ENCODE data around the gene MLYCD. TPM values are rescaled to one million over a fixed set of nuclear protein-coding genes. Genes with fewer than 3 reads are reported as not detected.

MLYCD gene
- total RNA-seq, 1 experiment from 2014 or later: 2.2 TPM

DNA sequence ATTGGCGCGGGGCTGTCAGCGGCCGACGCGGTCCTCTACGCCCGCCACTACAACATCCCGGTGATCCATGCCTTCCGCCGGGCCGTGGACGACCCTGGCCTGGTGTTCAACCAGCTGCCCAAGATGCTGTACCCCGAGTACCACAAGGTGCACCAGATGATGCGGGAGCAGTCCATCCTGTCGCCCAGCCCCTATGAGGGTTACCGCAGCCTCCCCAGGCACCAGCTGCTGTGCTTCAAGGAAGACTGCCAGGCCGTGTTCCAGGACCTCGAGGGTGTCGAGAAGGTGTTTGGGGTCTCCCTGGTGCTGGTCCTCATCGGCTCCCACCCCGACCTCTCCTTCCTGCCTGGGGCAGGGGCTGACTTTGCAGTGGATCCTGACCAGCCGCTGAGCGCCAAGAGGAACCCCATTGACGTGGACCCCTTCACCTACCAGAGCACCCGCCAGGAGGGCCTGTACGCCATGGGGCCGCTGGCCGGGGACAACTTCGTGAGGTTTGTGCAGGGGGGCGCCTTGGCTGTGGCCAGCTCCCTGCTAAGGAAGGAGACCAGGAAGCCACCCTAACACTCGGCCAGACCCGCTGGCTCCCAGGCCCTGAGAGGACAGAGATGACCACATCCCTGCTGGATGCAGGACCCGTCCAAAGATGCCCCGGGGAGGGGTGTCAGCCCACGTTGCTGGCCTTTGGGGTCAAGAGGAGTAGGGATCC lies 66.7 kb downstream of the MLYCD start:
- Histone ChIP-seq H3K36me3 (peaks cover 32% of the 10 kb centered on the region), H3K4me1 (replicated peaks) (peaks cover 2% of the 10 kb centered on the region; the same call in 1 of the 2 replicates), H3K9me3 (replicated peaks) (no peaks in the 10 kb centered on the region), H3K27me3 (replicated peaks) (peaks cover 13% of the 10 kb centered on the region), H3K27ac (no peak overlapping the region), H3K4me3 (no peak overlapping the region)
- DNase-seq (ENCODE audit: low read depth in 1 of 2, low spot score in 2 of 2): no peak

DNA sequence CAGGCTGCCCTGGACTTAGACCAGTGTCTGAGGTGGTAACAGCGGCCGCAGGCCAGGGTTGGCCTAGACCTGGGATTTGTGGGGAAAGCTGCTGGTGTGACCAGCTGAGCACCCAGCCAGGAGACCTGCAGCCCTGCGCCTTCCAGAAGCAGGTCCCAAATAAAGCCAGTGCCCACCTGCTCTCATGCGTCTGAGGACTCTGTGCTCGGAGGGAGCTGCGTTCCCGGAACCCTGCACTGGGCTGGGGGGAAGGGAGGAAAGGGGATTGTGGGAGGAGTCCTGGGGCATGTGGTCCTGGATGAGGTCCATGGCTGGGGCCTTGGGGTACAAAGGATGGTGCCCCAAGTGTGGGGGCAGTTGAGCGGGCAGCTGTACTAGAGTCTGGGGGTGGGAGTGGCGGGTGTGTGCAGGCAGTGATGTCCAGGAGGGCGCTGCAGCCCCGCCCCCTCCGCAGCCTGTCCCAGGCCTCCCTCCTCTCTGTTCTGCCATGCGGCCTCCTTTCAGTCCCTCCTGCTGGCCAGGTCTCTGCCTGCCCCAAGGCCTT lies 67.3 kb downstream of the MLYCD start:
- Histone ChIP-seq H3K27ac (no peak overlapping the region), H3K36me3 (peaks cover 26% of the 10 kb centered on the region), H3K4me1 (replicated peaks) (peaks cover 2% of the 10 kb centered on the region; the same call in 1 of the 2 replicates), H3K4me3 (no peak overlapping the region), H3K27me3 (replicated peaks) (peaks cover 13% of the 10 kb centered on the region), H3K9me3 (replicated peaks) (no peaks in the 10 kb centered on the region)
- no peak for DNase-seq (ENCODE audit: low read depth in 1 of 2, low spot score in 2 of 2)

GRCh38 chr16:83967091-83967490 lies 68.2 kb downstream of the MLYCD start:
- no peak for DNase-seq (ENCODE audit: low read depth in 1 of 2, low spot score in 2 of 2)
- H3K36me3 ChIP-seq: peaks cover 21% of the 10 kb centered on the region
- H3K4me3 ChIP-seq: no peak overlapping the region
- no peak overlapping the region for H3K27ac ChIP-seq
- H3K4me1 ChIP-seq (replicated peaks): peaks cover 2% of the 10 kb centered on the region; the same call in 1 of the 2 replicates
- H3K9me3 ChIP-seq (replicated peaks): no peaks in the 10 kb centered on the region
- peaks cover 13% of the 10 kb centered on the region for H3K27me3 ChIP-seq (replicated peaks)

DNA sequence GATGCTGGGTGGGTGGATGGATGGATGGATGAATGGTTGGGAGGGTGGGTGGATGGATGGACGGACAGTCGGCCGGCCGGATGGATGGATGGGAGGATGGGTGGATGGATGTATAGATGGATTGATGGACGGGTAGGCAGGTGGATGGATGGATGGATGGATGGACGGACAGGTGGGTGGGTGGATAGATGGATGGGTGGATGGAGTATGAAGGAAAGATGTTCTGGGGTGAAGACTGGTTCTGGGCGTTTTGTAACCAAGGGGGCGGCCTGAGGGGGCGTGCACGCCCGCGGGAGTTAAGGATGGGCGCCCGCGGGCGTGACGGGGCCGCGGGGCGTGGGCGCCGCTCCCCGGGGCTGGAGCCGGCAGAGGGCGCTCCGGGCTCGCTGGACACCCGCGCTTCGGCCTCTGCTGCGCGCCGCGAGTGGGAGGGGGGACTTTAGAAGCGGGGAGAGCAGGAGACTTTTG lies 69.0 kb downstream of the MLYCD start, which contains the start of gene NECAB2:
NECAB2 (plus strand) TSS at position 407 of the 468 bp plus-strand sequence. CDS start 405 bp downstream, outside the sequence.
- no peak for DNase-seq (ENCODE audit: low read depth in 1 of 2, low spot score in 2 of 2)
- Histone ChIP-seq H3K27ac (no peak within 1 kb of the TSS), H3K4me1 (replicated peaks) (peaks cover 2% of the 10 kb centered on the region; the same call in 1 of the 2 replicates), H3K36me3 (peaks cover 15% of the 10 kb centered on the region), H3K4me3 (no peak within 1 kb of the TSS), H3K27me3 (replicated peaks) (peaks cover 13% of the 10 kb centered on the region), H3K9me3 (replicated peaks) (no peaks in the 10 kb centered on the region)

GRCh38 chr16:83968306-83968851 lies 69.5 kb downstream of the MLYCD start:
- DNase-seq (ENCODE audit: low read depth in 1 of 2, low spot score in 2 of 2): no peak
- peaks cover 12% of the 10 kb centered on the region for H3K36me3 ChIP-seq
- H3K27me3 ChIP-seq (replicated peaks): peaks cover 13% of the 10 kb centered on the region
- no peak overlapping the region for H3K4me3 ChIP-seq
- H3K27ac ChIP-seq: no peak overlapping the region
- no peaks in the 10 kb centered on the region for H3K9me3 ChIP-seq (replicated peaks)
- peaks cover 2% of the 10 kb centered on the region; the same call in 1 of the 2 replicates for H3K4me1 ChIP-seq (replicated peaks)

DNA sequence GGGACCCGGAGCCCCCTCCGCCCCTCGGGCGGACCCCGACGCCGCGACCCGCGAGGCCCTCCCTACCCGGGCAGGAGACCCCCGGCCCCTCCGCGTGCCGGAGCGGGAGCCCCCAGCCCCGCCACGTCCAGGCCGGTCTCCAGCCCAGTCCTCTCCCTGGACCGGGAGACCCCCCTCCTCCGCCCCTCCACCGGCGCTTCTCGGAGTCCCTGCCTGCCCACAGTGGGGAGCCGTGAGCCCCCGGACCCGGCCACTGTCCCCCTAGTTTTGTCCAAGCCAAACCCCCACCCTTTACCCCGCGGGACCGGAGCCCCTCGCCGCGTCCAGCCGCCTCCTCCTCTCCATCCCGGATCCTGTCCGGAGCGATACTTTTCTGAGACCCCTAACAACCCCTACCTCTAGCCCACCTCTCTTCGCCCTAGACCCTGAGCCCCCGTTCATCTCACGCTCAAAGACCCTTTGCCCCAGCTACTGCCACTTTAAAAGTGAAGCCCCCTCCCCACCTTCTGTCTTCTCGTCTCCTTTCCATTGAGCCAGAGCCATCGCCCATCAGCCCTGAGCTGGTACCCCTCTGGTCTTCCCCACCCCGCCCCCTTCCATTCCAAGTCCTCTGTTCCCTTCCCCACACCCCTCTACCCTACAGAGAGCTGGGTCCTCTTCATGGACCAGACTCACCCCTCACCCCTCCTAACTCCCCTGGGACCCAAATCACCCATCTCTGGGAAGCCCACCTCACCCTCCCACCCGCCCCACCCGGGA lies 70.2 kb downstream of the MLYCD start:
- no peak overlapping the region for H3K27ac ChIP-seq
- no peaks in the 10 kb centered on the region for H3K9me3 ChIP-seq (replicated peaks)
- peaks cover 2% of the 10 kb centered on the region; the same call in 1 of the 2 replicates for H3K4me1 ChIP-seq (replicated peaks)
- DNase-seq (ENCODE audit: low read depth in 1 of 2, low spot score in 2 of 2): no peak
- H3K36me3 ChIP-seq: peaks cover 7% of the 10 kb centered on the region; the same call in 1 of the 2 replicates
- H3K27me3 ChIP-seq (replicated peaks): peaks cover 15% of the 10 kb centered on the region
- no peak overlapping the region for H3K4me3 ChIP-seq

DNA sequence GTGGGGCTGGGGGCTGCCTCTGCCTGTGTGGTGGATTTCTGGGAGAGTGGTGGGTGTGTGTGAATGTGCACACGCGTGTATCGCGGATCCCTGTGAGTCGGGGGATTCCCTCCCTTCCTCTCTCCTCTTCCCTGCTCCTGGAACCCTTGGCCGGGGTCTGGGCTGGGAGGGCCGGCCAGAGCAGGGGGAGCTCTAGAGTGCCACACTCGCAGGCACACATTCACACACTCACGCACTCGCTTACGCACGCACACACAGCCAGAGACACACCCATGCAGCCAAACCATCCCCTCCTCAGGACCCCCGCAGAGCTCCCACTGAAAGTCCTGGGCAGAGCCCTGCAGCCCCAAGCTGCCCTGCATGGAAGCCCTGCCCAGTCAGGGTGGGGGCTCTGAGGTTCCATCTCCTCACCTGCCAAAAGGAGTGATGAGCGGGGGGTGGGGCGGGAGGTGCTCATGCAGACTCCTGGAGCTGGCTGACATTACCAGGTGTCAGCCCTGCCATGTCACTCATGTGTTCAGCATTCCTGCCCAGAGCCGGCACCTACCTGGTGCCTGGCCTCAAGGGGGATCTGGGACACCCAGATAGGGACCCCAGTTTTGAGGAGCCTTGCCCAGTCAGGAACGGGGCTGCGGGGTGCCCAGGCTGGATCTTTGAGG lies 71.0 kb downstream of the MLYCD start:
- Histone ChIP-seq H3K36me3 (peaks cover 4% of the 10 kb centered on the region; the same call in 1 of the 2 replicates), H3K27me3 (replicated peaks) (peaks cover 15% of the 10 kb centered on the region), H3K27ac (no peak overlapping the region), H3K4me1 (replicated peaks) (peaks cover 2% of the 10 kb centered on the region; the same call in 1 of the 2 replicates), H3K9me3 (replicated peaks) (no peaks in the 10 kb centered on the region), H3K4me3 (no peak overlapping the region)
- DNase-seq (ENCODE audit: low read depth in 1 of 2, low spot score in 2 of 2): no peak

DNA sequence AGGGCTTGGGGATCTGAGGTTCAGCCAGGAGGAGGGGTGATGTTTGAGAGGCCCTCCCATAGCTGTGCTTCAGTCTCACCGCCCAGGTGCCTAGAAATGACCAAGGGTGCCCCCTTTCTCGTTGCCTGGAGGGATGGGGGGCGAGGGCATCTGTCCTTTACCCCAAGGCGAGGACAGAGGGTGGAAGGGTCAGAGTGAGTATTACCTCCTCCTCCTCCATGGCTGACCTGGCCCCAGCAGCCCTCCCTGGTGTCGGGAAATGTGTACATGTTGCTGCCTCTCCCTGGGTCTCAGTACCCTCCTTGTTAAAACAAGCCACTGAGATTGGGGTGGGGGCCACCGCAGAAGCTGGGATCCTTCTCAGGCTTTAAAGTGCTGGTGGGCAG lies 71.5 kb downstream of the MLYCD start:
- H3K36me3 ChIP-seq: peaks cover 3% of the 10 kb centered on the region; the same call in 1 of the 2 replicates
- no peak for DNase-seq (ENCODE audit: low read depth in 1 of 2, low spot score in 2 of 2)
- no peak overlapping the region for H3K27ac ChIP-seq
- H3K27me3 ChIP-seq (replicated peaks): peaks cover 15% of the 10 kb centered on the region
- peaks cover 2% of the 10 kb centered on the region; the same call in 1 of the 2 replicates for H3K4me1 ChIP-seq (replicated peaks)
- H3K9me3 ChIP-seq (replicated peaks): no peaks in the 10 kb centered on the region
- no peak overlapping the region for H3K4me3 ChIP-seq

GRCh38 chr16:83971165-83972130 lies 72.5 kb downstream of the MLYCD start:
- no peaks in the 10 kb centered on the region for H3K9me3 ChIP-seq (replicated peaks)
- H3K27ac ChIP-seq: no peak overlapping the region
- DNase-seq (ENCODE audit: low read depth in 1 of 2, low spot score in 2 of 2): no peak
- peaks cover 15% of the 10 kb centered on the region for H3K27me3 ChIP-seq (replicated peaks)
- H3K36me3 ChIP-seq: no peaks in the 10 kb centered on the region
- H3K4me1 ChIP-seq (replicated peaks): peaks cover 2% of the 10 kb centered on the region; the same call in 1 of the 2 replicates
- no peak overlapping the region for H3K4me3 ChIP-seq

DNA sequence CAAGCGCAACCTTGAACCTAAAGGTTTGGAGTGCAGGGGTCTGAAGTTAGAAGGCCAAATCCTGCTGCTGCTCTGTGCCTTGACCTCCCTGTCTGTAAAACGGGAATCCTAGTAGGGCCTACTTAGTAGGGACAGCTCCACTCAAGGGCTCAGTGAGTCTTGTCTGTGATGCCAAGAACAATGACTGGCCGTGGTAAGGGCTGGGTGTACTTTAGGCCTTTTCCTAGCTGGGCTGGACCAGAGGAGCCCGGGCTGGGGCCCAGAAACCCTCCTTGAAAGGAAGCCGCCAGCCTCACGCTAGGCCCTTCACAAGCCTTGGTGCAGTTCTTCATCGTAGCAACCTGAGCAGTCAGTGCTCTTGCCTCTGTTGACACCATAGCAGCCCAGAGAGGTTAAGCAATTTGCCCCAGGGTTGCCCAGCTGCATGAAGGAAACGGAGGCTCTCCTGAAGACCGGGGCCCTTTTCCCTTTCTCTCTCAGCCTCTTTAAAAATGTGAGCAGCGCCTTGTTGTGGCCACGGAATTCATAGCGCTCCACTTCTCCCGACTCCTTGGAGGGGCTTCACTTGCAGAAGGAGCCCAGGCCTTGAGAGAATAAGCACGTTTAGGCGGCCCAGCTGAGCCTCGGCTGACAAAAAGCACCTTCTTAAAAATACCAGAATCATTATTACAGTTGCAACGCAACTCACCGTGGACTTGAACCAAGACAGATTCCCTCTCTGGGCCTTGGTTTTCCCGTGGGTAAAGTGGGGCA lies 73.5 kb downstream of the MLYCD start:
- Histone ChIP-seq H3K27ac (no peak overlapping the region), H3K4me1 (replicated peaks) (peaks cover 2% of the 10 kb centered on the region; the same call in 1 of the 2 replicates), H3K36me3 (no peaks in the 10 kb centered on the region), H3K4me3 (no peak overlapping the region), H3K9me3 (replicated peaks) (no peaks in the 10 kb centered on the region), H3K27me3 (replicated peaks) (peaks cover 15% of the 10 kb centered on the region)
- DNase-seq (ENCODE audit: low read depth in 1 of 2, low spot score in 2 of 2): no peak

DNA sequence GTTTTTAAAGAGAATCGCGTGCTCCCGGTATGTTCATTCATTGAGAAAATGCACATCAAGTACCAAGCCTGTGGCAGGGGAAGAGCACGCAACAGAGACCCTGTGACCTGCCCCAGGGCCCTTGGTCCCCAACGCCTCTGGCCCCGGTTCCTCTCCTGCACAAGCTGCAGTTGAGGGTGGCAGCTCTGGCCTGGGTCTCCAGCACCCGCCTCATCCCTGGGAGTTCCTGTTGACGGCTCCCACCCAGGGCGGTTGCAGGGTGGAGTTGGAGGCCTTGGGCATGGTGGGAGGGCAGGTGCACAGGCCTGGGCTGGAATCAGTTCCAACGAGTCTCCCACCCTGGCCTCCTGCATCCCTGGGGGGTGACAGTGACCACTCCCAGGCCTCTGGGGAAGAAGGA lies 74.2 kb downstream of the MLYCD start:
- no peak for DNase-seq (ENCODE audit: low read depth in 1 of 2, low spot score in 2 of 2)
- Histone ChIP-seq H3K27ac (no peak overlapping the region), H3K36me3 (no peaks in the 10 kb centered on the region), H3K4me1 (replicated peaks) (peaks cover 2% of the 10 kb centered on the region; the same call in 1 of the 2 replicates), H3K9me3 (replicated peaks) (peaks cover 2% of the 10 kb centered on the region), H3K27me3 (replicated peaks) (peaks cover 15% of the 10 kb centered on the region), H3K4me3 (no peak overlapping the region)

Data from SJSA1 (cell line).